Epithelial cell of proximal tubule (primary cell): ENCODE data around the gene SFMBT1. TPM values are rescaled to one million over a fixed set of nuclear protein-coding genes. Genes with fewer than 3 reads are reported as not detected.

Source experiments
- DNase-seq: peaks from one replicate; pipeline ENCODE4 v3.0.0-alpha.2; 2011; ENCODE audit warnings: low read depth
- H3K4me3 ChIP-seq: 2 replicates; pipeline ENCODE4 v1.5.1; 2011; ENCODE audit warnings: low read depth, mild to moderate bottlenecking, low read length
- CTCF ChIP-seq: conservative IDR thresholded peaks from 2 replicates; pipeline ENCODE4 v1.5.1; 2012; ENCODE audit warnings: low read depth, mild to moderate bottlenecking, low read length
- total RNA-seq: library from RNA; depleted of rRNA; stranded (reverse); fragments of >200 nt; gene quantifications from 2 replicates; pipeline ENCODE4 v1.2.3, GENCODE V29; 2015

SFMBT1 gene
- total RNA-seq, 1 donor from 2014 or later: 1.8 TPM

GRCh38 chr3:53046171-53047170, 598 bp upstream of the SFMBT1 start:
- peak overlapping the region; percentile 76 for H3K4me3 ChIP-seq
- DNase-seq: no peak
- peak; percentile 44 for TF ChIP-seq CTCF

- TF ChIP-seq CTCF: no peak
- peak; percentile 19 for DNase-seq
- peak overlapping the region; percentile 73 for H3K4me3 ChIP-seq
Measured at GRCh38 chr3:53044711-53045517, 959 bp downstream of the SFMBT1 start.

- peak overlapping the region; percentile 73 for H3K4me3 ChIP-seq
- TF ChIP-seq CTCF: no peak
- peak; percentile 19 for DNase-seq
Measured at GRCh38 chr3:53044371-53044710, 1.5 kb downstream of the SFMBT1 start.

- DNase-seq: no peak
- no peak for TF ChIP-seq CTCF
- no peak overlapping the region for H3K4me3 ChIP-seq
Measured at GRCh38 chr3:53043738-53044137, 2.1 kb downstream of the SFMBT1 start.

- DNase-seq: no peak
- no peak for TF ChIP-seq CTCF
- no peak overlapping the region for H3K4me3 ChIP-seq
Measured at GRCh38 chr3:53042651-53043050, 3.2 kb downstream of the SFMBT1 start.

GRCh38 chr3:53040351-53040820, 5.5 kb downstream of the SFMBT1 start:
- no peak overlapping the region for H3K4me3 ChIP-seq
- peak; percentile 22 for DNase-seq
- TF ChIP-seq CTCF: no peak
